Smooth muscle cell (in vitro differentiated cells): ENCODE data around the gene ZYG11B. TPM values are rescaled to one million over a fixed set of nuclear protein-coding genes. Genes with fewer than 3 reads are reported as not detected.

Experiments
- DNase-seq: peaks from one replicate; lab custom pipeline; 2025; ENCODE audit not compliant: unreplicated experiment; lab: John Stamatoyannopoulos, UW
- H2AFZ ChIP-seq: fragments of 200-600 bp; sonication (generic); 2 replicates; pipeline ENCODE4 v1.6.0; 2016; ENCODE audit warnings: antibody characterized with exemption, low read depth, mild to moderate bottlenecking
- H3F3A ChIP-seq: fragments of 200-600 bp; sonication (generic); 2 replicates; pipeline ENCODE4 v1.6.0; 2017; ENCODE audit warnings: antibody characterized with exemption, low read depth
- H3K27ac ChIP-seq: fragments of 200-600 bp; sonication (generic); 2 replicates; pipeline ENCODE4 v1.5.1; 2016; ENCODE audit warnings: low read depth, mild to moderate bottlenecking
- H3K27me3 ChIP-seq: fragments of 200-600 bp; sonication (generic); 2 replicates; pipeline ENCODE4 v1.6.1; 2016; ENCODE audit warnings: low read depth, mild to moderate bottlenecking
- H3K36me3 ChIP-seq: fragments of 200-600 bp; sonication (generic); 2 replicates; pipeline ENCODE4 v1.5.1; 2016; ENCODE audit warnings: low read depth
- H3K4me1 ChIP-seq: fragments of 200-600 bp; sonication (generic); 2 replicates; pipeline ENCODE4 v1.5.1; 2016; ENCODE audit warnings: low read depth
- H3K4me2 ChIP-seq: fragments of 200-600 bp; sonication (generic); 2 replicates; pipeline ENCODE4 v1.6.0; 2016; ENCODE audit warnings: mild to moderate bottlenecking
- H3K4me3 ChIP-seq: fragments of 200-600 bp; sonication (generic); 2 replicates; pipeline ENCODE4 v1.5.1; 2016; ENCODE audit warnings: mild to moderate bottlenecking
- H3K79me2 ChIP-seq: fragments of 200-600 bp; sonication (generic); 2 replicates; pipeline ENCODE4 v1.6.0; 2016; ENCODE audit warnings: low read depth, mild to moderate bottlenecking
- H3K9ac ChIP-seq: fragments of 200-600 bp; sonication (generic); 2 replicates; pipeline ENCODE4 v1.6.0; 2016; ENCODE audit warnings: low read depth
- H3K9me3 ChIP-seq: fragments of 200-600 bp; sonication (generic); replicated peaks from 2 replicates; pipeline ENCODE4 v1.5.1; 2016; ENCODE audit warnings: low read depth
- H4K20me1 ChIP-seq: fragments of 200-600 bp; sonication (generic); 2 replicates; pipeline ENCODE4 v1.6.0; 2016; ENCODE audit warnings: low read depth
- WGBS: methylation state at CpG from one replicate; pipeline ENCODE4 v1.1.7; 2016; ENCODE audit warnings: low lambda C conversion rate; 5-methylcytosine and 5-hydroxymethylcytosine counted together
- polyA plus RNA-seq: library from polyadenylated mRNA; unstranded; fragments of >200 nt; fragmentation: Nextera tagmentation; extraction: Ambion mirVana; gene quantifications from 2 replicates; pipeline ENCODE4 v1.2.1, GENCODE V29; 2016
- total RNA-seq: library from RNA; depleted of rRNA; stranded (reverse); fragments of >200 nt; gene quantifications from 2 replicates; pipeline ENCODE4 v1.2.3, GENCODE V29; 2014
- TF ChIP-seq, protein P1 (sequence below): fragments of 200-600 bp; sonication (generic); IDR thresholded peaks from 2 replicates; pipeline ENCODE4 v1.5.1; 2017; ENCODE audit warnings: borderline replicate concordance, mild to moderate bottlenecking, antibody characterized with exemption; ENCODE audit not compliant: insufficient read depth, poor library complexity, severe bottlenecking

The ZYG11B gene
- total RNA-seq (36.0 and 39.7 TPM in 2 replicates), polyA plus RNA-seq (8.8 and 9.1 TPM in 2 replicates)

DNA sequence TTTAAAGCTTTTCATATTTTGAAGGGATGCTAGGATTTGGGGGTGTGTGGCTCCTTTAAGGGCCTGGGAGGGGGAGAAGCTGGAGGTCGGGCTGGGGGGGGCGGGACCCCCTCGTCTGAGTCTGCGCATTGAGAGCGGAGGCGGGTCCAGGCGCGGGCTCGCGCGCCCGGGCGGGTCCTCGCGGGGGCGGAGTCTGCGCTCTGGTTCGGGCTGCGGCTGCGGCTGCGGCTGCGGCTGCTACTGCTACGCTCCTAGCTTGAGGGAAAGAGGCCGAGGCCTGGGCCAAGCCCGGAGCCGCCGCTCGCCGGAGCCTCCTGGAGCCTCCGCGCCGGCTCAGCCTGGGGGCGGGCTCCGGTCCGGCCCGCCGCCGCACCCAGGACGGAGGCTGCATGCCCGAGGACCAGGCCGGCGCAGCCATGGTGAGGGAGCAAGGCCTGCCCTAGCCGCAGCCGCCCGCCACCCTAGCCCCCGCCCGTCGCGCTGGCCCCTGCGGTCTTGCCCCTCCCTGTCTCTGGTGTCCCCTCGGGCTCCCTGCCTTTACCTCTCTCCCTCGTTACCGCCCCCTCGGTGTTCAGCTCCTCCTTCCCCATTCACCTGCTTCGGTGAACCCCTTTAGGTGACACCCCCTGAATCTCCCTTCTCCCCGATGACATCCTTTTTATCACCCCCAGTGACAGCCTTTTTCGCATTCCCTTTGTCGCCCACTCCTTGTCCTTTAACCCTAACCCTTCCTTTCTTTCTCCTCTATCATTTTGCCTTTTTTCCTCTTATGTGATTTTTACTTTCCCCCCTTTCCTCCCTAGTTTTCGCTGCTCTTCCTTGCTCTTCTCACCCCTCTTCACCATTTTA lies at the start of gene ZYG11B:
Gene ZYG11B (plus strand): TSS at position 189 of the 849 bp plus-strand sequence. CDS start 201 bp downstream, at position 390.
- Histone ChIP-seq H3F3A (no peaks in the 10 kb centered on the region), H3K4me1 (peaks cover 13% of the 10 kb centered on the region), H3K79me2 (peaks cover 49% of the 10 kb centered on the region), H3K9ac (peak within 1 kb of the TSS; percentile 85), H3K4me2 (peak within 1 kb of the TSS; percentile 98), H4K20me1 (peaks cover 43% of the 10 kb centered on the region), H3K27me3 (no peaks in the 10 kb centered on the region), H2AFZ (peak within 1 kb of the TSS; percentile 98), H3K27ac (peak within 1 kb of the TSS; percentile 39), H3K9me3 (no peaks in the 10 kb centered on the region), H3K36me3 (no peaks in the 10 kb centered on the region), H3K4me3 (peak within 1 kb of the TSS; percentile 84)
- peak; percentile 88 for DNase-seq
- TF ChIP-seq, protein P1, sequence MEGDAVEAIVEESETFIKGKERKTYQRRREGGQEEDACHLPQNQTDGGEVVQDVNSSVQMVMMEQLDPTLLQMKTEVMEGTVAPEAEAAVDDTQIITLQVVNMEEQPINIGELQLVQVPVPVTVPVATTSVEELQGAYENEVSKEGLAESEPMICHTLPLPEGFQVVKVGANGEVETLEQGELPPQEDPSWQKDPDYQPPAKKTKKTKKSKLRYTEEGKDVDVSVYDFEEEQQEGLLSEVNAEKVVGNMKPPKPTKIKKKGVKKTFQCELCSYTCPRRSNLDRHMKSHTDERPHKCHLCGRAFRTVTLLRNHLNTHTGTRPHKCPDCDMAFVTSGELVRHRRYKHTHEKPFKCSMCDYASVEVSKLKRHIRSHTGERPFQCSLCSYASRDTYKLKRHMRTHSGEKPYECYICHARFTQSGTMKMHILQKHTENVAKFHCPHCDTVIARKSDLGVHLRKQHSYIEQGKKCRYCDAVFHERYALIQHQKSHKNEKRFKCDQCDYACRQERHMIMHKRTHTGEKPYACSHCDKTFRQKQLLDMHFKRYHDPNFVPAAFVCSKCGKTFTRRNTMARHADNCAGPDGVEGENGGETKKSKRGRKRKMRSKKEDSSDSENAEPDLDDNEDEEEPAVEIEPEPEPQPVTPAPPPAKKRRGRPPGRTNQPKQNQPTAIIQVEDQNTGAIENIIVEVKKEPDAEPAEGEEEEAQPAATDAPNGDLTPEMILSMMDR = no peak
- WGBS = under 1% methylated on average over 47 of the region's 59 CpGs

DNA sequence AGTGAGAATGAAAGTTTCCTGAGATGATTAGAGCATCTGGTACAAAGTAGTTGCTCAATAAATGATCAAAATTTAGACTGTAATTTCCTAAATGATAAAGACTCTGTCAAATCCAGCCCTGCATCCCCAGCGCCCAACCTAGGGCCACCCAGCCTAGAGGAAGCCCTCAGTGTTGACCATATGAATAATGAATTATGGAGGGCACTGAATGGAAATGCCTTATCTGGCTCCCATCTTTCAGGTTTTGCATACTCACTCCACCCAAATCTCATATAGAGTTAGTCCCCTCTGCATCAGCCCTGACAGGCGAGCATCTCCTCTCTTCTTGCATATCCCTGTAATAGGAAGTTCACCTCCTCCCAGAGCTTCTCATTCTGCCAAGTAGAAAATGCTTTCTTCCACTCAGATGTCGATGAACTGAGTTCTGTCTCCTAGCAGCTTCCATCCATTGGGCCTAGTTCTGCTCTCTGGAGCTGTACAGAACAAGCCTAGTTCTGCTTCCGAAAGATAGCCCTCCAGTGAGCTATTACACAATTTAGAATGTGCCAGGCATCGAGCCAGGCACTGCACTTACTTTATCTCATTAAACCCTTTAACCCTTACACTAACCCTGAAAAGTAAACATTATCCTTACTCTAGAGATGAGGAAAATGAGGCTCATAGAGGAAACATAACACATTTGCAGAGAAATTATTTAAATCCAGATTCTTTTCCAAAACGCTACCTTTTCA lies 49.0 kb upstream of the ZYG11B start:
- Histone ChIP-seq H2AFZ (no peak overlapping the region), H3K4me1 (peaks cover 7% of the 10 kb centered on the region), H3K9ac (no peak overlapping the region), H3K79me2 (no peaks in the 10 kb centered on the region), H3K27ac (no peak overlapping the region), H3K36me3 (no peaks in the 10 kb centered on the region), H3K4me2 (no peak overlapping the region), H3F3A (peaks cover 11% of the 10 kb centered on the region), H3K4me3 (no peak overlapping the region), H4K20me1 (no peaks in the 10 kb centered on the region), H3K9me3 (no peaks in the 10 kb centered on the region), H3K27me3 (no peaks in the 10 kb centered on the region)
- DNase-seq = no peak
- TF ChIP-seq, protein P1 = no peak
- 66% methylated on average over 6 of the region's 6 CpGs for WGBS

DNA sequence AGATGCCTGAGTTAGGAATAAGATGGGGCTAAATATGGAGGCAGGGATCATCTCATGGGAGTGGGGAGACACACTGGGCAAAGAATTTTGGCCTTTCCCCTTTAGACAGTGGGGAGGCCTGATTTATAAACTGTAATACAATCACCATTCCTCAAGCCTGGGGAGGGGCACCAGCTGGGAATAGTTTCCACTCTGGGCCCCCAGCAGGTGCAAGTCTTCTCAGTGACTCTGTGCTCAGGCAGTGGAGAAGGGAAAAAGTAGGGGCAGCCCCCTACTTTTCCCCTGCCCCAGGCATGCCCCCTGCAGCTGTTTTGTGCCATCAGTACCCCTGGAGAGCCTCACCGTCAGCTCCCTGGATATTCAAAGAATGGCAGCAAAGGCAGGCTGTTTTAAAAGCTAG lies 47.2 kb upstream of the ZYG11B start:
- no peak for DNase-seq
- Histone ChIP-seq H3K4me1 (peaks cover 7% of the 10 kb centered on the region), H3K27me3 (no peaks in the 10 kb centered on the region), H3K79me2 (no peaks in the 10 kb centered on the region), H3K36me3 (no peaks in the 10 kb centered on the region), H3K4me2 (no peak overlapping the region), H3K27ac (no peak overlapping the region), H2AFZ (no peak overlapping the region), H3F3A (peaks cover 11% of the 10 kb centered on the region), H4K20me1 (no peaks in the 10 kb centered on the region), H3K9ac (no peak overlapping the region), H3K4me3 (no peak overlapping the region), H3K9me3 (no peaks in the 10 kb centered on the region)
- WGBS = 100% methylated on average over 1 of the region's 1 CpG
- TF ChIP-seq, protein P1 = no peak
